Lower lobe of right lung (tissue), 2 donors: ENCODE measurements around the gene VAMP1. TPM values are rescaled to one million over a fixed set of nuclear protein-coding genes. Genes with fewer than 3 reads are reported as not detected.
A peak's percentile ranks its signal among the peaks of the same experiment; 100 is the strongest.

Experiments
- ATAC-seq, 2 donors: fragments of 200-7000 bp; cut with Tn5 transposase; one replicate each; pipeline ENCODE4 v1.9.1; 2020 to 2022; ENCODE audit warnings: mild to moderate bottlenecking in 2 of 2, moderate library complexity in 2 of 2
- DNase-seq: peaks from one replicate; pipeline ENCODE4 v3.0.0-alpha.2; 2020
- H3K27ac ChIP-seq: fragments of 200-600 bp; one replicate; pipeline ENCODE4 v1.8.0; 2022
- H3K27me3 ChIP-seq: fragments of 200-600 bp; one replicate; pipeline ENCODE4 v1.8.0; 2022; ENCODE audit warnings: low read depth
- H3K36me3 ChIP-seq: fragments of 200-600 bp; one replicate; pipeline ENCODE4 v1.8.0; 2022; ENCODE audit warnings: mild to moderate bottlenecking
- H3K4me1 ChIP-seq: fragments of 200-600 bp; one replicate; pipeline ENCODE4 v1.8.0; 2022
- H3K4me3 ChIP-seq: fragments of 200-600 bp; one replicate; pipeline ENCODE4 v1.8.0; 2022; ENCODE audit warnings: mild to moderate bottlenecking
- H3K9me3 ChIP-seq: fragments of 200-600 bp; one replicate; pipeline ENCODE4 v1.8.0; 2022
- intact Hi-C: fragments of 100-400 bp; cut with DNase I; formaldehyde crosslinking; loops from one replicate; pipeline ENCODE4 v1.11.0; 2022
- total RNA-seq: library from RNA; stranded (reverse); fragmentation: NEBNext Ultra II Directional; extraction: Animal tissue kit (Norgen Biotek cat#: 25700); gene quantifications from one replicate; pipeline ENCODE4 v1.2.1, GENCODE V29; 2021
- TF ChIP-seq, protein P1 (sequence below): fragments of 200-600 bp; IDR thresholded peaks from one replicate; pipeline ENCODE4 v1.8.0; 2022; ENCODE audit warnings: antibody characterized with exemption, mild to moderate bottlenecking
- donor health status: DM: no; HTN: yes; CAD: no; lungs with severe emphysema.

VAMP1 gene
- total RNA-seq, 1 donor from 2014 or later = 6.8 TPM

DNA sequence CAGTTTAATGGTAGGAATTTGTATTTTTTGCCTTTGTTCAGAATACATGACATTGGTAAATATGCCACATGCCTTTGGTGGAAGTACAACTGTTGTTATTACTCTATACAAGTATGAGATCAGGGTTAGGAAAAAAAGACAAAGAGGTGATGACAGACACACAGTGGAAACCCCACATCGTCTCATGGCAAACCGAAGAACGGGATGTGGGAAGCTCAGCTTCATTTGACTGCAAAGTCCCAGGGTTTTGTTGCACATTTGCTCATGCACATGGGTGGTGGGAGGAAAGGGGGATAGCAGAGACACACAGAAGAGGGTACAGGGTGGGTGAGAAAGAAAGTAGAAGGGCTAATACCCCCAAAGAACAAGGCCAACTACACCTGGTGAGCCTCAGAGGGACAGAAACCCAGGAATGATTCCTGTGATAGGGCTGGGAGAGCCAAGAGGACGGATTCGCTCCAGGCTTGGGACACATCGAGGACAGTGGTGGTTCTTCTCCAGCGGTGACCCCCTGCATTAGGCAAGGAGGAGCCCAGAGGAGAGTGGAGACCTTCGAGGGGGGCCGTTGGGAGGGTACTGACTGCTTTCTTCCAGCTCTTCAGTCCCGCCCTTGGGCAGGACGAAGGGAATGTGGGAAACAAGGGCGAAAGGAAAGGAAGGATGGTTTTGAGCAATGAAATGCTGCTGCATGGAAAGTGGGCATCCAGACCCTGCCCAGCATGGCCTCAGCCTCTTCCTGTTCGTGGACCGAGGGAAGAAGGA, 8.1 kb downstream of the VAMP1 start:
- intact Hi-C loops = no loop called here
- no peak for ATAC-seq
- H3K27ac ChIP-seq = peak overlapping the region; percentile 50

GRCh38 chr12:6461401-6462233, 8.9 kb downstream of the VAMP1 start:
- Histone ChIP-seq H3K4me3 (peak overlapping the region; percentile 7), H3K27ac (peak overlapping the region; percentile 50), H3K27me3 (no peaks in the 10 kb centered on the region), H3K9me3 (no peaks in the 10 kb centered on the region), H3K36me3 (peaks cover 98% of the 10 kb centered on the region), H3K4me1 (peaks cover 56% of the 10 kb centered on the region)
- DNase-seq (peak; percentile 85), ATAC-seq (peak; percentile 82 to 86)
- TF ChIP-seq, protein P1, sequence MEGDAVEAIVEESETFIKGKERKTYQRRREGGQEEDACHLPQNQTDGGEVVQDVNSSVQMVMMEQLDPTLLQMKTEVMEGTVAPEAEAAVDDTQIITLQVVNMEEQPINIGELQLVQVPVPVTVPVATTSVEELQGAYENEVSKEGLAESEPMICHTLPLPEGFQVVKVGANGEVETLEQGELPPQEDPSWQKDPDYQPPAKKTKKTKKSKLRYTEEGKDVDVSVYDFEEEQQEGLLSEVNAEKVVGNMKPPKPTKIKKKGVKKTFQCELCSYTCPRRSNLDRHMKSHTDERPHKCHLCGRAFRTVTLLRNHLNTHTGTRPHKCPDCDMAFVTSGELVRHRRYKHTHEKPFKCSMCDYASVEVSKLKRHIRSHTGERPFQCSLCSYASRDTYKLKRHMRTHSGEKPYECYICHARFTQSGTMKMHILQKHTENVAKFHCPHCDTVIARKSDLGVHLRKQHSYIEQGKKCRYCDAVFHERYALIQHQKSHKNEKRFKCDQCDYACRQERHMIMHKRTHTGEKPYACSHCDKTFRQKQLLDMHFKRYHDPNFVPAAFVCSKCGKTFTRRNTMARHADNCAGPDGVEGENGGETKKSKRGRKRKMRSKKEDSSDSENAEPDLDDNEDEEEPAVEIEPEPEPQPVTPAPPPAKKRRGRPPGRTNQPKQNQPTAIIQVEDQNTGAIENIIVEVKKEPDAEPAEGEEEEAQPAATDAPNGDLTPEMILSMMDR = no peak
- intact Hi-C loops = no loop called here

More for the DNA sequence above, 8.1 kb downstream of the VAMP1 start:
- Histone ChIP-seq H3K4me1 (peaks cover 56% of the 10 kb centered on the region), H3K27me3 (no peaks in the 10 kb centered on the region), H3K36me3 (peaks cover 98% of the 10 kb centered on the region), H3K4me3 (peak overlapping the region; percentile 7), H3K9me3 (no peaks in the 10 kb centered on the region)
- no peak for DNase-seq
- TF ChIP-seq, protein P1 = no peak

- intact Hi-C loops = no loop called here
- ATAC-seq = peak in 1 of 2 donors; percentile 4
These were observed 9.6 kb downstream of the VAMP1 start for GRCh38 chr12:6460751-6461371.

GRCh38 chr12:6459004-6459337, 11.5 kb downstream of the VAMP1 start:
- no peak for ATAC-seq

More at GRCh38 chr12:6460751-6461371, 9.6 kb downstream of the VAMP1 start:
- no peak overlapping the region for H3K4me3 ChIP-seq
- H3K27ac ChIP-seq = peak overlapping the region; percentile 50
- TF ChIP-seq, protein P1 = no peak
- H3K4me1 ChIP-seq = peaks cover 52% of the 10 kb centered on the region
- H3K9me3 ChIP-seq = no peaks in the 10 kb centered on the region
- peaks cover 94% of the 10 kb centered on the region for H3K36me3 ChIP-seq
- no peak for DNase-seq
- H3K27me3 ChIP-seq = no peaks in the 10 kb centered on the region

More at GRCh38 chr12:6459004-6459337, 11.5 kb downstream of the VAMP1 start:
- Histone ChIP-seq H3K4me1 (peaks cover 36% of the 10 kb centered on the region), H3K36me3 (peaks cover 94% of the 10 kb centered on the region), H3K27ac (no peak overlapping the region), H3K27me3 (no peaks in the 10 kb centered on the region), H3K4me3 (no peak overlapping the region), H3K9me3 (no peaks in the 10 kb centered on the region)
- DNase-seq = no peak
- intact Hi-C loops = no loop called here
- TF ChIP-seq, protein P1 = no peak
